GM23338 (cell line): ENCODE measurements around the gene AGBL4. TPM values are rescaled to one million over a fixed set of nuclear protein-coding genes. Genes with fewer than 3 reads are reported as not detected.

Experiments
- ATAC-seq: fragments of 200-7000 bp; cut with Tn5 transposase; 3 replicates; pipeline ENCODE4 v1.9.1; 2020
- DNase-seq: peaks from one replicate; pipeline ENCODE4 v3.0.0-alpha.2; 2015; ENCODE audit warnings: low spot score
- H2AFZ ChIP-seq: fragments of 200-600 bp; sonication (generic); 2 replicates; pipeline ENCODE4 v1.8.0; 2016; ENCODE audit warnings: antibody characterized with exemption, mild to moderate bottlenecking, moderate library complexity
- H3F3A ChIP-seq: fragments of 200-600 bp; sonication (generic); replicated peaks from 2 replicates; pipeline ENCODE4 v1.8.0; 2017; ENCODE audit warnings: antibody characterized with exemption, mixed run types, low read depth
- H3K27ac ChIP-seq: fragments of 200-600 bp; sonication (generic); 2 replicates; pipeline ENCODE4 v1.6.1; 2016; ENCODE audit warnings: low read depth
- H3K27me3 ChIP-seq: fragments of 200-600 bp; sonication (generic); 2 replicates; pipeline ENCODE4 v1.8.0; 2016; ENCODE audit warnings: mild to moderate bottlenecking, mixed run types, moderate library complexity; ENCODE audit not compliant: insufficient read depth
- H3K36me3 ChIP-seq: fragments of 200-600 bp; sonication (generic); 2 replicates; pipeline ENCODE4 v1.8.0; 2016; ENCODE audit warnings: mild to moderate bottlenecking; ENCODE audit not compliant: insufficient read depth
- H3K4me1 ChIP-seq: fragments of 200-600 bp; sonication (generic); 2 replicates; pipeline ENCODE4 v1.8.0; 2016; ENCODE audit warnings: mild to moderate bottlenecking, moderate library complexity; ENCODE audit not compliant: insufficient read depth
- H3K4me2 ChIP-seq: fragments of 200-600 bp; sonication (generic); 2 replicates; pipeline ENCODE4 v1.7.1; 2017; ENCODE audit warnings: mixed run types
- H3K4me3 ChIP-seq: fragments of 200-600 bp; sonication (generic); 2 replicates; pipeline ENCODE4 v1.6.1; 2016; ENCODE audit warnings: mixed run types
- H3K79me2 ChIP-seq: fragments of 200-600 bp; sonication (generic); replicated peaks from 2 replicates; pipeline ENCODE4 v1.8.0; 2017; ENCODE audit warnings: mild to moderate bottlenecking; ENCODE audit not compliant: insufficient read depth
- H3K9me2 ChIP-seq: fragments of 200-600 bp; sonication (generic); 2 replicates; pipeline ENCODE4 v1.8.0; 2017; ENCODE audit not compliant: insufficient read depth
- H4K20me1 ChIP-seq: fragments of 200-600 bp; sonication (generic); replicated peaks from 2 replicates; pipeline ENCODE4 v1.8.0; 2017; ENCODE audit warnings: mild to moderate bottlenecking; ENCODE audit not compliant: insufficient read depth
- H3K27ac Mint-ChIP-seq: 2 replicates; pipeline ENCODE4 v1.8.0; 2020; ENCODE audit warnings: inconsistent platforms, mild to moderate bottlenecking, moderate library complexity, mixed read lengths
- H3K27me3 Mint-ChIP-seq: 3 replicates; pipeline ENCODE4 v1.8.0; 2022; ENCODE audit warnings: low read depth, mild to moderate bottlenecking, moderate library complexity, mixed read lengths, inconsistent platforms; ENCODE audit not compliant: insufficient read depth, poor library complexity
- H3K36me3 Mint-ChIP-seq: 3 replicates; pipeline ENCODE4 v1.8.0; 2021; ENCODE audit warnings: low read depth, mild to moderate bottlenecking, inconsistent platforms, moderate library complexity, mixed read lengths
- H3K4me1 Mint-ChIP-seq: 3 replicates; pipeline ENCODE4 v1.8.0; 2020; ENCODE audit warnings: mild to moderate bottlenecking, inconsistent platforms, mixed read lengths
- H3K4me3 Mint-ChIP-seq: 3 replicates; pipeline ENCODE4 v1.8.0; 2021; ENCODE audit warnings: moderate library complexity, mild to moderate bottlenecking, inconsistent platforms, mixed read lengths
- H3K9me3 Mint-ChIP-seq: 3 replicates; pipeline ENCODE4 v1.8.0; 2020; ENCODE audit warnings: moderate library complexity, mild to moderate bottlenecking, inconsistent platforms, mixed read lengths
- CREB1 ChIP-seq: fragments of 250-450 bp; sonication (Bioruptor Pico); IDR thresholded peaks from 2 replicates; pipeline ENCODE4 v1.5.0; 2020; ENCODE audit warnings: low read depth, mild to moderate bottlenecking, moderate library complexity
- CTCF ChIP-seq, 2 experiments: fragments of 200-600 bp in 1 of 2; sonication (generic) in 1 of 2; conservative IDR thresholded peaks; 2 replicates each; pipeline versions ENCODE4 v1.5.1 to v1.6.1; 2016 to 2017; ENCODE audit warnings: antibody characterized with exemption in 2 of 2, low read depth in 2 of 2, mild to moderate bottlenecking in 2 of 2, moderate library complexity in 1 of 2
- ETS1 ChIP-seq: IDR thresholded peaks from 2 replicates; pipeline ENCODE4 v1.6.1; 2016; ENCODE audit warnings: antibody characterized with exemption
- EZH2 ChIP-seq: fragments of 200-600 bp; sonication (generic); IDR thresholded peaks from one replicate; pipeline ENCODE4 v1.8.0; 2017; ENCODE audit warnings: antibody characterized with exemption, mild to moderate bottlenecking, low read depth; ENCODE audit not compliant: unreplicated experiment
- EZH2phosphoT487 ChIP-seq: fragments of 200-600 bp; sonication (generic); IDR thresholded peaks from one replicate; pipeline ENCODE4 v1.8.1; 2018; ENCODE audit warnings: antibody characterized with exemption; ENCODE audit not compliant: unreplicated experiment
- JUNB ChIP-seq: IDR thresholded peaks from one replicate; pipeline ENCODE4 v1.6.1; 2016; ENCODE audit warnings: antibody characterized with exemption; ENCODE audit not compliant: unreplicated experiment
- NANOG ChIP-seq: IDR thresholded peaks from 2 replicates; pipeline ENCODE4 v1.6.1; 2016; ENCODE audit warnings: antibody characterized with exemption, borderline replicate concordance
- POLR2AphosphoS5 ChIP-seq: IDR thresholded peaks from 2 replicates; pipeline ENCODE4 v1.6.1; 2016; ENCODE audit warnings: antibody characterized with exemption, low read depth
- ZNF114 ChIP-seq: fragments of 250-450 bp; sonication (Bioruptor Pico); IDR thresholded peaks from 2 replicates; pipeline ENCODE4 v1.5.0; 2020; ENCODE audit warnings: mild to moderate bottlenecking, moderate library complexity
- ZNF331 ChIP-seq: fragments of 250-450 bp; sonication (Bioruptor Pico); IDR thresholded peaks from 2 replicates; pipeline ENCODE4 v1.5.0; 2020; ENCODE audit warnings: low read depth, mild to moderate bottlenecking, moderate library complexity
- ZNF462 ChIP-seq: fragments of 250-450 bp; sonication (Bioruptor Pico); IDR thresholded peaks from 2 replicates; pipeline ENCODE4 v1.5.0; 2020; ENCODE audit warnings: mild to moderate bottlenecking, moderate library complexity
- polyA plus RNA-seq: library from polyadenylated mRNA; unstranded; fragments of >200 nt; fragmentation: Nextera tagmentation; extraction: Ambion mirVana; gene quantifications from 2 replicates; pipeline ENCODE4 v1.2.1, GENCODE V29; 2016
- total RNA-seq: library from RNA; depleted of rRNA; stranded (reverse); fragments of >200 nt; shearing (Covaris generic); gene quantifications from 2 replicates; pipeline ENCODE4 v1.2.3, GENCODE V29; 2014

AGBL4 gene
- total and polyA plus RNA-seq, 2 experiments from 2014 or later = 0.91 to 1.5 TPM

- Mint-ChIP-seq H3K9me3 (no peaks in the 10 kb centered on the region), H3K27me3 (peaks cover 2% of the 10 kb centered on the region), H3K4me3 (no peak overlapping the region), H3K36me3 (no peaks in the 10 kb centered on the region), H3K4me1 (no peaks in the 10 kb centered on the region), H3K27ac (no peak overlapping the region)
- TF ChIP-seq ZNF462 (CRISPR knock-in tag) (no peak), JUNB (no peak), EZH2 (no peak), ETS1 (no peak), EZH2phosphoT487 (no peak), NANOG (no peak), CTCF (conservative IDR thresholded peaks at IDR 0.05; ENCODE audit: low read depth in 2 of 2) (no peak), ZNF331 (CRISPR knock-in tag) (no peak), POLR2AphosphoS5 (no peak), ZNF114 (CRISPR knock-in tag) (no peak), CREB1 (CRISPR knock-in tag) (no peak)
- H3K9me2 ChIP-seq = no peaks in the 10 kb centered on the region
- no peak overlapping the region for H3K4me2 ChIP-seq
- no peaks in the 10 kb centered on the region for H3K4me1 ChIP-seq
- H4K20me1 ChIP-seq = no peaks in the 10 kb centered on the region
- H3K79me2 ChIP-seq = no peaks in the 10 kb centered on the region
- H3F3A ChIP-seq = no peaks in the 10 kb centered on the region
- DNase-seq (no peak), ATAC-seq (no peak)
- H2AFZ ChIP-seq = no peak overlapping the region
- no peak overlapping the region for H3K27ac ChIP-seq
- H3K4me3 ChIP-seq = no peak overlapping the region
- no peaks in the 10 kb centered on the region for H3K27me3 ChIP-seq
- no peaks in the 10 kb centered on the region for H3K36me3 ChIP-seq
Observed at GRCh38 chr1:48823168-48823567, 1200.6 kb downstream of the AGBL4 start.
